GM15510 (cell line): ENCODE data around the gene FRS3.

ENCODE experiments used
- POLR2A ChIP-seq: IDR thresholded peaks from 3 replicates; pipeline ENCODE4 v1.6.1; 2011; ENCODE audit warnings: borderline replicate concordance; ENCODE audit not compliant: insufficient read length; ENCODE audit errors: extremely low read depth

The FRS3 gene

DNA sequence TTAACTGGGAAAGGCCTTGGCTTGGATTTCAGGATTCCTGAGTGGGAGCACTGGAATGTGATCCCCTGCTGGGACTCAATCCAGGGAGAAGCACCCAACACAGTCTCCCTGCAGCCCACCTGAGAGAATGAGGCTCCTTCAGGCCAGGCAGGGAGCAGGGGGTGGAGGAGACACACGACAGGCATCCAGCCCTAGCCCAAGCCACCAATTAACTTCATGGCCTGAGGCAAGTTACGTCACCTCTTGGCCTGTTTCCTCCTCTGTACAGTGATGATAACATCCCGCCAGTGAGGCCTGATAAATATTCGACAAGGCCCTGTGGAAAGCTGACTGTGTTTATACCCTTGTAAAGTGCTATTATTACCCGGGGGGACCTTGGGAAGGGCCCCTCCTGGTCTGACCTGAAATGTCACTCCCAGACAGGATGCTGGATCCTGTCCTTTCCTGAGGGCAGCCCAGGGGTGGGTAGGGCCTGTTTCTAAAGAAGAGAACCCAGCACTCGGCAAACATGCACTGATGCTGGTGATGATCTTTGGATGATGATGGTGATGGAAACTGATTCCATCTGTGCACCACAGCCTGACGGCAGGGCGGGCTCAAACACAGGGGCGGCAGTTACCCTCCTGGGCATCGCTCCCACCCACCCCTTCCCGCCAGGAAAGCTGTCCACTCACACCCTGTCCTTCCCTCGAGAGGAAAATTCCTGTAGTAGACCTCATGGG, 12.4 kb downstream of the FRS3 start:
- TF ChIP-seq POLR2A: no peak

DNA sequence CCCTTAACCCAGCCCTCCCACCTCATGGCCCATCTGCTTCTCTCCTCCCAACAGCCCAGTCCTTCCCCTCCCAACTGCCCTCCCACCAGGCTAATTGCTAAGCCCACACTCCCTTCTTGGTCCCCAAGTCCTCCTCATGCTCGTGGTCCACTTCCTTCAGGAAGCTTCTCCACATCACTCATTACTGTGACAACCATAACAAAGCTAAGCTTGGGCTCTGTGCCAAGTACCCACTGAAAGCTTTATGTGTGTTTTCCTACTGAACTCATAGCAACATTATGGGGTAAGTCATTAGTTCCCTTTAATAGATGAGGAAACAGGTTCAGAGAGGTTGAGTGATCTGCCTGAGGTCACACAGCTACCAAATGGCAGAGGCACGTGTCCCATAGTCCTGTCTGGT, 16.2 kb downstream of the FRS3 start:
- no peak for TF ChIP-seq POLR2A

DNA sequence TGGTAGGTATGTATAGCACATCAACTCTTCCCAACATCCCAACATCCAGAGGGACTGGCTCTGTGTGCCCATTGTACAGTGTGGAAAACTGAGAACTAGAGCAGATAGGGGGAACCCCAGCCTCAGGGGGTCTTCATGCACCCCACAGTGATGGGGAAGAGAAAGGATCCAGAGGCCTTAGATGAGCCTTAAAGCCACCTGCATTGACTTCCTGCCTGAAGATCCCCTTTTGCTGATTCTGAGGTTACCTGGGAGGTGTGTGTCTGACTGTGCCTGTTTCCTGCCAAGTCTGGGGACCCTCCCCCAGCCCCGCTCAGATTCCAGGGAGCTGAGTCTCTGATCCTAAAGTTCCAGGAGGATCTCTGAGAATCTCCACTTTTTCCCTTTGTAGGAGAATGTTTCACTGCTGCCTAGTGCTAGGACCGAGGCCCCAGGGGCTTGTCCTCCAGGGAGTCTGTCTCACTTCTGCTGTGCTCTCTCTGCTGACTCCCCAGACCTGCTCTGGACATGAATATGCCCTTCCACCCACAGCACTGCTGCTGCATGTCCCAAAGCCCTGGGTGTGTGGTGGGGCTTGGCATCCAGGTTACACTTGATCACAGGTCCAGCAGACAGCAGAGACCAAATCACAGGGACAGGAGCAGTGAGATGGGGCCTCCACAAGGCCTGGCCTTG, 19.7 kb downstream of the FRS3 start:
- TF ChIP-seq POLR2A: no peak

DNA sequence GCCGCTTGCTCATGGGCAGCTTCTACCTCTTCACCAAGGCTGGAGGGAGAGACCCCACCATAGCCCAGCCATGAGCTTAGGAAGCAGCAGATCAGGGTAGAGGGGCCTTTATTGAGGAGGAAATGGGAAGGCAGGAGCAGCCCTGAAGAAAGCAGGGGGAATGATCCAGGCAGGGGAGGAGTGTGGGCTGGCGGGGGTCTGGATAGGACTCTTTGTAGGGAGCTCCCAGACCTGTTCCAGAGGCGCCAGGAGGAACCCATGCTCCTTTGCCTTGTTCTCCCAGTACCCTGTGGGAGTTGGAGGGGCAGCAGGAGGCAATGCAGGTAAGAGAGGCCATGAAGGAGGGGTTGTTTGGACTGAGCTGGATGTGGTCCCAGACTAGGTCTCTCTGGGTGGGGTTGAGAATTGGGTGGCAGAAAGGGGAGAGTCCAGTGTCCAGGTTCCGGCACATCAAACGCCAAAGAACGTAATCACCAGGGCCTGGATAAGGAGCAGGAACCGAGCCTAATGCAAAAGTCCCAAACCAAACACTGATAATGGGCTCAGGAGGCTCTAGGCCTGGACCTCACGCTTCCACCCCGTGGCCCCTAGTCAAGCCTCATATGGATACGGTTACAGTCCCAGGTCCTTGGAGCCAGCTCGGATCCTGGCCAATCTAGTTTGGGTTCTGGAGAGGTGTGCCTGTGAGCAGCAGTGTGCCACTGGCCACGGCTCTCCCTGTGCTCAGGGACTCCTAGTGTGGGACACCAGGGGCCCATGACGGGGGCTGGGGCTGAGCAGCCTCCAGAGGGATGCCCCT, 20.4 kb downstream of the FRS3 start:
- no peak for TF ChIP-seq POLR2A

DNA sequence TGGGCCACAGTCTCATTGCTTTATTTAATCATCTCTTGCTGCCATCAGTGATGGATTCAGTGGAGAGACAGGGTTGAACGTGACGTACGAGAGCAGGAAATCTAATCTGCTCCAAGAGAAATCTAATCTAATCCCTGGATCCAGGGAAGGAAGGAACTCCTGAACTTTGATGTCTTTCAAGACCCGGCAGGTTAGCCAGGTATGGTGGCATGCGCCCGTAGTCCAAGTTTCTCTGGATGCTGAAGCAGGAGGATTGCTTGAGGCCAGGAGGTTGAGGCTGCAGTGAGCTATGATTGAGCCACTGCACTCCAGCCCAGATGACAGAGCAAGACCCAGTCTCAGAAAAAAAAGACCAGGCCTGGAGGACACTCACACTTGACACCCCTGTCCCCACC, 21.1 kb downstream of the FRS3 start:
- TF ChIP-seq POLR2A: no peak

DNA sequence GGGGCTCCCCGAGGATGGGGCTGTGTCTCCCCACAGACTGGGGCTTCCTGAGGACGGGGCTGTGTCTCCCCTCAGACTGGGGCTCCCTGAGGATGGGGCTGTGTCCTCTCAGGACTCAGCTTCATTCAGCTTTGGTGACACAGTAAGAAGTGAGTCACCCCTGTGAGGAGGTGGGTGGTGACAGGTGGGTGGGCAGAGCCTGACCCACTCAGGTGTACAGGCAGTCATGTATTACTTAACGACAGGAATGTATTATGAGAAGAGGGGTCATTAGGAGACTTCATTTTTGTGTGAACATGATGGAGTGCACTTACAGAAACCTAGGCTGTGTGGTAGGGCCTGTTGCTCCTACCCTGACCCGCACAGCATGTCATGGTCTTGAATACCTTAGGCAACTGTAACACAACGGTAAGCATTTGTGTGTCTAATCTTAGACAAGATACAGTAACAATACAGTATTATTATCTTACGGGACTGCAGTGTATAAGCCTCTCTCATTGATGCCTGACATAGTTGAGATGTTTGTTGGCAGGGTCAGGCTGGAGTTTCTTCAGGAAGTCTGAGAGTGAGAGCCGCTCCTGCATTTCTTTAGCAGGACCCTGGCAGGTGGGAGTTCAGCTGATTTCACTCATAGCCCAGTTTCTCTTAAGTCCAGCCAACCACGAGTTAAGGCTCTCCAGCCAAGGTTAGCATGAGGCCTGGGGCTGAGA, 21.6 kb downstream of the FRS3 start:
- no peak for TF ChIP-seq POLR2A

DNA sequence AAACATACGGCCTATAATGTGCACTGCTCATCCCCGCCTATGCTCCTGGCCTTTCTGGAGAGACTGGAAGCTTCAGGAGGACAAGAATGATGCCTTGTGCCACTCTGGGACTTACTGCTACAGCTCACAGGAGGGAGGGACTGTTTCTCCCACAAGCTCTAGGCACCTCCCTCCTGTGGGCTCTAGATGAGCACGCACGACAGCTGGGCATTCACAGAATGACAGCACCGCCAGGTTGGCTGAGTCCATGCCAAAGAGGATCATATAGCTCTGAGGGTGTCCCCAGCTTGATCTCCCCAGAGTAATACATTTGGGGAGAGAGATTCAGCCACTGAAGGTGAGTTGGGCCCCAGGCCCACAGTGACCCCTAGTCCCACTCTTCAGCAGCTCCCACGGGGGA, 22.4 kb downstream of the FRS3 start:
- no peak for TF ChIP-seq POLR2A

DNA sequence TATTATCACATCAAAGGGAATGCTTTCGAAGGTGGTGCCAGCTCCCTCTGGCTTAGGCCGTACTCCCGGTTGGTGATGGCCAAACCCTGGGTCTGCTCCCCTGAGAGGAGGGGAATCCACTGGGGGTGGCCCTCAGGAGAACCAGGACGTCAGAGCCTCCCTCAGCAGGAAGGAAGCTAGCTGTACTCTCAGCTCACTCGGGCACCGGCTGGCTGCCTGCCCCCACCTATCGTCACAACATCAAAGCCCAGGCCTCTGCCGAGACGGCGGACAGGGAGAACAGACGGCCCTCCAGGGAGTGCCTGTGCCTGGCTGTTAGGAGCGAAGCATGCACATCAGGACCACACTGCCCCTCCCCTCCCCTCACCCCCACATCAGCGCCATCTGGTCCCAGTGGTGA, 23.3 kb downstream of the FRS3 start:
- TF ChIP-seq POLR2A: no peak

DNA sequence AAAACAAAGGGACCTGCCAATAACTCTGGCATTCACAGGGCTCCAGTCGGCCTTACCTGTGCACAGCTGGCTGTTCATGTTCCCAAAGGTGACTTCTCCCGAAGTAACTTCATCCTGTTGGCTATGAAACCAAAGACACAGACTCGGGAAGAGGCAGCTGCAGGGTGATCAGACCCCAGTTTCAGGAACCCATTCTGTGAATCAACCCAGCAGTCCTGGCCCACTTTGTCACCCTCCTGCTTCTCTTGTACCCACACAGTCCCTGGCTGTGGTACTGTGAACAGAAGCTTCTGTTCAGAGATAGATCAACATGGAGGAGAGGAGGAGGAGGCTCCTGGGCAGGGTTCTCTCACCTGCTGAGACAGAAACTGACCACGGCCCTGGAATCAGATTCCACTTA, 23.8 kb downstream of the FRS3 start:
- TF ChIP-seq POLR2A: no peak

DNA sequence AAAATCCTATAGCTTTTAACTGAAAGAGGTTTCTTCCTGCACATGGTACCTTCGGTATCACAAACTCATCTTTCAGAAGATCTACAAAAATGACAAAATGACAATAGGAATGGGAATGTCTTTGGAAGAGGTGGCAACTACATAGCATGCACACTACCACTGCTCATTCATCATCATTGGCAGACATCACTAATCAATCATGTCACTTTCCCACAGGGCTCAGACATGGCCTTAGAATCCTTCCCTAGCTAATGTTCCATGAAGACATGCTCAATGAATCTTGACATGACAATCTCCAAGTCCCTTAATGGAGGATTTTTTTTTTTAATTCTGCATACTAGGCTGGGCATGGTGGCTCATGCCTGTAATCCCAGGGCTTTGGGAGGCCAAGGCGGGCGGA, 29.3 kb downstream of the FRS3 start:
- TF ChIP-seq POLR2A: no peak

DNA sequence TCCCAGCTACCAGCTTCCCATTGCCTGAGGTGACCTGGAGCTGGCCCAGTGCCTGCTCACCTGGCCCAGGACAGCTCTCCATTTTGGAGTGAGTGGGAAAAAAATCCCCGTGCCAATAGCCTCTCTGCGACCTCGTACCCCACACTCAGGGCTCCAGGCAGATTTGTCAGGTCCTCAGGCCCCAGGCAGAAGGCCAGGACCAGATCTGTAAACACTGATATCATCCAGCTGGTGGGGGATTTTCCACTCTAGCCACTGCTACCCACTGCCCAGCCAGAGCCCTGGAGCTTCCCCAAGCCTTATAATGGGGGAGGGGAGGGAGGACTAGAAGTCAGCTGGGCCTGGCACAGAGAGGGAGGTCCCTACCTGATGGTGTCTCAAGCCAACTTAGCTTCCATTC, 31.2 kb downstream of the FRS3 start:
- TF ChIP-seq POLR2A: no peak

DNA sequence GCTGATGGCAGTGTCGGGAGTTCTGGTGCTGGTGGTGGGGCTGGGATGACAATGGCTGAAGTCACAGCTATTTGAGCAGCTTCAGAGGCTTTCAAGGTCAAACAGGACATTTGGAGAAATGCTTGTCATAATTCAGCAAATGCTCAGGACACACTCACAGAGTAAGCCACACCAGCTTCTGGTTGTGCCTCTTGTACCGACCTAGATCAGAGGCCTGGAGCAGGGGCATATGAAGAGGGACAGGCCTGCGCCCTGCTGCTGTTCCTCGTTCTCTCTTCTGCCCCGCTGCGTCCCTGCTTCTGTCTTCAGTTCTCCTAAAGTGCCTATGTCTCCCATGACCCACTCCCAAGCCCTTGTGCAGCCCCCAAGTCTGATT, 31.6 kb downstream of the FRS3 start:
- no peak for TF ChIP-seq POLR2A

DNA sequence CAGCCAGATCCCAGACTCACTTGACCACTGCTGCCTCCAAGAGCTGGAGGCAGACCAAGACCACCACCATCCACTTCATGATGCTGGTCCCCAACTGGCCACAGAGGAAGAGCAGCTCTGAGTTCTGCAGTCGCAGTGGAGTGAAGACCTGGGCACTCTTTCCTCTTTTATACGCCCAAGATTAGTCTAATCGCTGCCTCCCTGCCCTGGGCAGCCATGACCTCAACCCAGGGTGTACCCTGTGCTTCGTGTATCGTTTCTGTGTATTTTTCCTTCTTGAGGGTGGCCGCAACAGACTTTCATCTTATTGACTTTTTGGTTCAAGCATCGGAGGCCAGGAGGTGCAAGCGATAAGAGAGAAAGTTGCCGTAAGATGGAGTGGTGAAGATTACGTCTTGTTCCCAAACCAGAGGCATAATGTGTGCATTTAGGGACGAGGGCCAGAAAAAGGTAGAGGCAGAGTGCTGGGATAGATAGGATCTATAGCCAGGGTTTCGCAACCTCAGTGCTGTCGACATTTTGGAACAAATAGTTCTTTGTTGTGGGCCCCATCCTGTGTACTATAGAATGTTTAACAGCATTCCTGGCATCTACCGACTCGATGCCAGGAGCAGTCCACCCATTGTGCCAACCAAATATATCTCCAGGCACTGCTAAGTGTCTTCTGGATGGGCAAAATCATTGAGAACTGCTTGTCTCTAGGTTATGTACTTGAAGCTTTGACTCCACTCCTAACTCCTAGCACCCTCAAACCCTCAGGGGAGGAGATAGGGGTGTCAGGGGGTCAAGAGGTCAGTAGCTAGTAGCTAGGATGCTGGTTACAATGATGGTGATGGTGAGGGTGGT, 32.2 kb downstream of the FRS3 start, which contains the start of gene PGC:
Gene PGC, minus strand, starts transcription at position 142 of the 846 bp plus-strand sequence. Its CDS starts 63 bp downstream, at position 79.
- no peak for TF ChIP-seq POLR2A

DNA sequence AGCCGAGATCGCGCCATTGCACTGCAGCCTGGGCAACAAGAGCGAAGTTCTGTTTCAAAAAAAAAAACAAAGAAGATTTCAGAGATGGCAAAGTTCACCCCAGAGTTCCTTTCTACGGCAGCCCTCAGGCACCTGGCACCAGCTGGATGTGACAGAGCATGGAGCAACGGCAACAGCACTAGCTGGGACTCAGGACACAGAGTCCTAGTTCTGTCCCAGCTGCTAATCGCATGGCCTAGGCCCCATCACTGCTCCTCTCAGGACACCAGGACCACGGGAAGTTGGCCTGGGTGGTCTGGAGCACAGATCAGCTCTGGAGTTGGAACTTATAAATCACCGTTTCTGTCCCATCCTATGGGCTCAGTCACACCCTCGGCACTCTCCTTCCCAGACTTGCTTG, 33.6 kb downstream of the FRS3 start:
- TF ChIP-seq POLR2A: no peak

DNA sequence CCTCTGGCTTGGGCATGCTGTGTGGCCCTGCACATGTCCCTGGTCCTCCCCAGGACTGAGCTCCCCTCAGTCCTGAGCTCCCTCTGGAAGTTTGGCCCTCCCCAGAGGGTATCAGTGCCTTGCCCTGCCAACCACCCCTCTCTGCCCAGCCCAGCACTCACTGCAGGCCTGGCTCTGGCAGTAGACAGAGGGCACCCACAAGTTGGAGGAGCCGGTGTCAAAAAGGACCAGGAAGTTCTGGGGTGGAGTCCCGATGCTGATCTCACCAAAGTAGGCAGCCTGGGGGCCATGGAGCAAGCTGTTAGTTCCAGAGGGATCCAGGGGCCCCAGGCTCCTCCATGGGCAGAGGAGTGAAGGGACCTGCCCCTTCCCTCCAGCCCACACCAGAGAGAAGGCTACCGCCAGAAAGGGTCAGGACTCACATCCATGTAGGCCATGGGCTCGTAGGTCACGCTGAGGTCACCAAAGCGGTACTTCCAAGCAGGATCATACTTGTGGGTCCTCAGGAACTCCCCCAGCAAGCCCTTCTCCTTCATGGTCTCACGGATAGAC, 35.4 kb downstream of the FRS3 start:
- no peak for TF ChIP-seq POLR2A
